ENCODE measurements around the gene ANKRD63. TPM values are rescaled to one million over a fixed set of nuclear protein-coding genes. Genes with fewer than 3 reads are reported as not detected.

ANKRD63 gene
- total RNA-seq, 1 experiment from 2014 or later: 1.2 TPM

GRCh38 chr15:40329804-40330203, 46.9 kb upstream of the ANKRD63 start:
- ATAC-seq (no peak), DNase-seq (ENCODE audit: low spot score) (no peak)
- H3K27ac Mint-ChIP-seq: no peak overlapping the region
- CTCF ChIA-PET: interaction anchor here (1.6 to 8.3 kb wide), 4 partner anchors 9 to 92 kb away, joined by 3 to 234 read pairs (median 44); partner anchors contain the start of gene CCDC9B
- peaks cover 58% of the 10 kb centered on the region for H3K4me1 Mint-ChIP-seq
- no peak overlapping the region for H3K4me3 Mint-ChIP-seq
- peaks cover 15% of the 10 kb centered on the region; the same call in 1 of the 2 replicates for H3K36me3 Mint-ChIP-seq
- TF ChIP-seq SP1 (CRISPR knock-in tag; conservative IDR thresholded peaks at IDR 0.05) (no peak), JAZF1 (CRISPR knock-in tag; IDR thresholded peaks at IDR 0.05) (no peak), AR (CRISPR knock-in tag; IDR thresholded peaks at IDR 0.05) (no peak), IRF2 (CRISPR knock-in tag; IDR thresholded peaks at IDR 0.05; ENCODE audit: borderline replicate concordance, low read depth) (no peak)
- peaks cover 4% of the 10 kb centered on the region for H3K27me3 Mint-ChIP-seq (ENCODE audit: low read depth)
- POLR2A ChIA-PET: no interaction called here
- no peaks in the 10 kb centered on the region for H3K9me3 Mint-ChIP-seq

- peak overlapping the region; percentile 38; the same call in 1 of the 2 replicates for H3K4me3 Mint-ChIP-seq
- no peaks in the 10 kb centered on the region for H3K9me3 Mint-ChIP-seq
- ChIA-PET CTCF (interaction anchor here (1.0 to 8.3 kb wide), 10 partner anchors 10 to 93 kb away, joined by 3 to 234 read pairs (median 18); partner anchors contain the start of genes ANKRD63, CCDC9B, IVD and PLCB2), POLR2A (interaction anchor here (1.7 kb wide), 1 partner anchor 8 kb away, joined by 6 read pairs; no protein-coding TSS in a partner anchor)
- peaks cover 15% of the 10 kb centered on the region; the same call in 1 of the 2 replicates for H3K36me3 Mint-ChIP-seq
- H3K27ac Mint-ChIP-seq: peak overlapping the region; percentile 83; the same call in 1 of the 2 replicates
- no peak for ATAC-seq
- H3K4me1 Mint-ChIP-seq: peaks cover 52% of the 10 kb centered on the region
- no peak for DNase-seq (ENCODE audit: low spot score)
- peaks cover 4% of the 10 kb centered on the region for H3K27me3 Mint-ChIP-seq (ENCODE audit: low read depth)
- TF ChIP-seq KAT7 (CRISPR knock-in tag; IDR thresholded peaks at IDR 0.05; ENCODE audit: borderline replicate concordance): no peak
- no peak for TF ChIP-seq ATF6 (CRISPR knock-in tag; IDR thresholded peaks at IDR 0.05)
- no peak for TF ChIP-seq SP1 (CRISPR knock-in tag; conservative IDR thresholded peaks at IDR 0.05)
- TF ChIP-seq, protein P1, sequence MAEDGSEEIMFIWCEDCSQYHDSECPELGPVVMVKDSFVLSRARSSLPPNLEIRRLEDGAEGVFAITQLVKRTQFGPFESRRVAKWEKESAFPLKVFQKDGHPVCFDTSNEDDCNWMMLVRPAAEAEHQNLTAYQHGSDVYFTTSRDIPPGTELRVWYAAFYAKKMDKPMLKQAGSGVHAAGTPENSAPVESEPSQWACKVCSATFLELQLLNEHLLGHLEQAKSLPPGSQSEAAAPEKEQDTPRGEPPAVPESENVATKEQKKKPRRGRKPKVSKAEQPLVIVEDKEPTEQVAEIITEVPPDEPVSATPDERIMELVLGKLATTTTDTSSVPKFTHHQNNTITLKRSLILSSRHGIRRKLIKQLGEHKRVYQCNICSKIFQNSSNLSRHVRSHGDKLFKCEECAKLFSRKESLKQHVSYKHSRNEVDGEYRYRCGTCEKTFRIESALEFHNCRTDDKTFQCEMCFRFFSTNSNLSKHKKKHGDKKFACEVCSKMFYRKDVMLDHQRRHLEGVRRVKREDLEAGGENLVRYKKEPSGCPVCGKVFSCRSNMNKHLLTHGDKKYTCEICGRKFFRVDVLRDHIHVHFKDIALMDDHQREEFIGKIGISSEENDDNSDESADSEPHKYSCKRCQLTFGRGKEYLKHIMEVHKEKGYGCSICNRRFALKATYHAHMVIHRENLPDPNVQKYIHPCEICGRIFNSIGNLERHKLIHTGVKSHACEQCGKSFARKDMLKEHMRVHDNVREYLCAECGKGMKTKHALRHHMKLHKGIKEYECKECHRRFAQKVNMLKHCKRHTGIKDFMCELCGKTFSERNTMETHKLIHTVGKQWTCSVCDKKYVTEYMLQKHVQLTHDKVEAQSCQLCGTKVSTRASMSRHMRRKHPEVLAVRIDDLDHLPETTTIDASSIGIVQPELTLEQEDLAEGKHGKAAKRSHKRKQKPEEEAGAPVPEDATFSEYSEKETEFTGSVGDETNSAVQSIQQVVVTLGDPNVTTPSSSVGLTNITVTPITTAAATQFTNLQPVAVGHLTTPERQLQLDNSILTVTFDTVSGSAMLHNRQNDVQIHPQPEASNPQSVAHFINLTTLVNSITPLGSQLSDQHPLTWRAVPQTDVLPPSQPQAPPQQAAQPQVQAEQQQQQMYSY (CRISPR knock-in tag; IDR thresholded peaks at IDR 0.05): no peak
- no peak for TF ChIP-seq SOX15 (CRISPR knock-in tag; IDR thresholded peaks at IDR 0.05)
- TF ChIP-seq ZNF416 (CRISPR knock-in tag; IDR thresholded peaks at IDR 0.05): no peak
- TF ChIP-seq NR3C1 (CRISPR knock-in tag; conservative IDR thresholded peaks at IDR 0.05; ENCODE audit: low read depth): no peak
- no peak for TF ChIP-seq GABPB1 (CRISPR knock-in tag; IDR thresholded peaks at IDR 0.05)
- TF ChIP-seq ZNF512 (CRISPR knock-in tag; IDR thresholded peaks at IDR 0.05; ENCODE audit: borderline replicate concordance): no peak
- TF ChIP-seq, protein P2, sequence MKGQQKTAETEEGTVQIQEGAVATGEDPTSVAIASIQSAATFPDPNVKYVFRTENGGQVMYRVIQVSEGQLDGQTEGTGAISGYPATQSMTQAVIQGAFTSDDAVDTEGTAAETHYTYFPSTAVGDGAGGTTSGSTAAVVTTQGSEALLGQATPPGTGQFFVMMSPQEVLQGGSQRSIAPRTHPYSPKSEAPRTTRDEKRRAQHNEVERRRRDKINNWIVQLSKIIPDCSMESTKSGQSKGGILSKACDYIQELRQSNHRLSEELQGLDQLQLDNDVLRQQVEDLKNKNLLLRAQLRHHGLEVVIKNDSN (CRISPR knock-in tag; IDR thresholded peaks at IDR 0.05): no peak
- TF ChIP-seq GRHL2 (CRISPR knock-in tag; IDR thresholded peaks at IDR 0.05; ENCODE audit: insufficient replicate concordance, severe bottlenecking): no peak
- TF ChIP-seq, protein P3, sequence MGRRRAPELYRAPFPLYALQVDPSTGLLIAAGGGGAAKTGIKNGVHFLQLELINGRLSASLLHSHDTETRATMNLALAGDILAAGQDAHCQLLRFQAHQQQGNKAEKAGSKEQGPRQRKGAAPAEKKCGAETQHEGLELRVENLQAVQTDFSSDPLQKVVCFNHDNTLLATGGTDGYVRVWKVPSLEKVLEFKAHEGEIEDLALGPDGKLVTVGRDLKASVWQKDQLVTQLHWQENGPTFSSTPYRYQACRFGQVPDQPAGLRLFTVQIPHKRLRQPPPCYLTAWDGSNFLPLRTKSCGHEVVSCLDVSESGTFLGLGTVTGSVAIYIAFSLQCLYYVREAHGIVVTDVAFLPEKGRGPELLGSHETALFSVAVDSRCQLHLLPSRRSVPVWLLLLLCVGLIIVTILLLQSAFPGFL (CRISPR knock-in tag; IDR thresholded peaks at IDR 0.05; ENCODE audit: borderline replicate concordance): no peak
- TF ChIP-seq JAZF1 (CRISPR knock-in tag; IDR thresholded peaks at IDR 0.05): no peak
- no peak for TF ChIP-seq CBFB (CRISPR knock-in tag; IDR thresholded peaks at IDR 0.05; ENCODE audit: low read depth)
- no peak for TF ChIP-seq ZNF317 (CRISPR knock-in tag; IDR thresholded peaks at IDR 0.05; ENCODE audit: borderline replicate concordance, low read depth)
- TF ChIP-seq OVOL2 (CRISPR knock-in tag; IDR thresholded peaks at IDR 0.05; ENCODE audit: borderline replicate concordance): no peak
- TF ChIP-seq, protein P4, sequence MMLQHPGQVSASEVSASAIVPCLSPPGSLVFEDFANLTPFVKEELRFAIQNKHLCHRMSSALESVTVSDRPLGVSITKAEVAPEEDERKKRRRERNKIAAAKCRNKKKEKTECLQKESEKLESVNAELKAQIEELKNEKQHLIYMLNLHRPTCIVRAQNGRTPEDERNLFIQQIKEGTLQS (CRISPR knock-in tag; conservative IDR thresholded peaks at IDR 0.05): no peak
- TF ChIP-seq NFYB (CRISPR knock-in tag; conservative IDR thresholded peaks at IDR 0.05; ENCODE audit: low read depth): no peak
Measured at GRCh38 chr15:40328751-40329150, 45.9 kb upstream of the ANKRD63 start.
